HG02798 (cell line): ENCODE data around the gene NR3C1.

ENCODE experiments used
- ATAC-seq: cut with Tn5 transposase; IDR thresholded peaks from one replicate; pipeline ENCODE4 v1.9.1; 2021; ENCODE audit warnings: mild to moderate bottlenecking; ENCODE audit not compliant: unreplicated experiment, poor library complexity

The NR3C1 gene

DNA sequence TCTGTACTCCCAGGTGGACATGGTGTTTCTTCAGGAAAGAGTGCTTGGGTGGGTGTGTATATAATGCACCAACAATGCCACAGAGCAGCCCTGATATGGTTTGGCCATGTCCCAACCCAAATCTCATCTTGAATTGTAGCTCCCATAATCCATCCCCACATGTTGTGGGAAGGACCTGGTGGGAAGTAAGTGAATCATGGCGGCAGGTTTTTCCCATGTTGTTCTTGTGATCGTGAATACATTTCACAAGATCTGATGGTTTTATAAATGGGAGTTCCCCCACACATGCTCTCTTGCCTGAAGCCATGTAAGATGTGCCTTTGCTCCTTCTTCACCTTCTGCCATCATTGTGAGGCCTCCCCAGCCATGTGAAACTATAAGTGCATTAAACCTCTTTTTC is 158.5 kb downstream of the NR3C1 start:
- ATAC-seq: no peak

DNA sequence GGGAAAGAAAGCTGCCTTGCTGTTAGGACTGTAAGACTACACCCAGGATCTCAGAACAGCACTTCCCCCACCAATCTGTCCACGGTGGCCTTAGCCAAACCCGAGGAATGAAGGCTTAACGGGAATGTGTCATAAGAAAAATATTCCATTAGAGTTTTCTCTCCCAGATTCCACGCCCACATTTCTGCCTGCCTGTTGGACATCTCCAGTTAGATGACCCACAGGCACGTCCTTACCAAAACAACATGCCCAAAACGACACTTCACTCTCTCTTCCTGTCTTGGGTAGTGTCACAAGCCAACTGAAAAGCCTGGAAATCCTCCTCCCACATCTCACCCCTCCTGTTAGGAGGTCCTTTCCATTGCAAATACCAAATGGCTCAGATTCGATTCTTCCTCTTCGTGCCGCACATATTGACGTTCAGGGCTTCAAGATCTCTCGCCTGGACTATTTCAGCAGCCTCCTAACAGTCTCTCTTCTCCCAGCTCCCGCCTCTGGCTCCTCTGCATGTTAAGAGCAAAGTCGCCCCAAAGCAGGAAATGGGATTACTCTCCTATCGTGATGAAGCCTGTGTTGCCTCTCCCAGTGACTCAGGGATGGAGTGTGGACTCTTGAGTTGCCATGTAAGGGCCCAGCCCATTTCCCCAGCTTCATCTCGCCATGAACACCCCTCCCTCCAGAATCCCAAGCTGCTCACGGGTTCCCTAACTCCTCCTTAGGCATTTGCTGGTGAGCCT is 159.3 kb downstream of the NR3C1 start:
- ATAC-seq: no peak

DNA sequence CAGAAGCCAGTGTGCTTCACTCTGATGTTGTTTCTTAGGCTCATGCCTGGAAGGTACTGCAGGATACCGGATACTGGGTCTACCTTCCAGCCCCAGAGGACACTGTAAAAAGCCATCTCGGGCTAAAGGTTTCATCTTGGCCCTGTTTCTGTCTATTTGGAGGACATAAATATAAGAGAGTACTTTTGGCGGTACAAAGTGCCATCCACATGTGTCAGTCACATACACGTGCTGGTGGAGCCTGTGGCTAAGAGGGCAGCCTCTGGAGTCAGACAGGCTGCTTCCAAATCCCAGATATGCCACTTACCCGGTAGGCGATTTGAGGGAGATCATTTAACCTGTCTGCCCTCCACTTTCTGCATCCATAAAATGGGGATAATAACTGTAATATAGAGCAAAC is 160.4 kb downstream of the NR3C1 start:
- no peak for ATAC-seq

DNA sequence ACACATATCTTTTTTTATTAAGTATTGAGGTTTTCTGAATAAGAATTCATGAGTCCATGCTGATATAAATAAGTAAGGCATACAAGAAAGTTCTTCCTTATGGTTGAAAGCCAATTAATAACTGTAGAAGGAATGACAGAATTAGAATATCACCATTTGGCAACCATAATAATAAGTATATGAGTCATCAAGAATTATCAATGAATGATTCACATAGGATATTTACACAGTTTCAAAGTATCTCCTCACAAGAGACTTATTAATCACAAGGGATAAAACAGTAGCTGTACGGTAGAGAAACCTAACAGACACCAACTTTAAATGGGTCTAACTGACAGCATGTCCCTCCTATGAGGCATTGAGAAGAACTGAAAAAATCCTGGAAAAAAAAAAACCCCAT is 161.6 kb downstream of the NR3C1 start:
- ATAC-seq: no peak

DNA sequence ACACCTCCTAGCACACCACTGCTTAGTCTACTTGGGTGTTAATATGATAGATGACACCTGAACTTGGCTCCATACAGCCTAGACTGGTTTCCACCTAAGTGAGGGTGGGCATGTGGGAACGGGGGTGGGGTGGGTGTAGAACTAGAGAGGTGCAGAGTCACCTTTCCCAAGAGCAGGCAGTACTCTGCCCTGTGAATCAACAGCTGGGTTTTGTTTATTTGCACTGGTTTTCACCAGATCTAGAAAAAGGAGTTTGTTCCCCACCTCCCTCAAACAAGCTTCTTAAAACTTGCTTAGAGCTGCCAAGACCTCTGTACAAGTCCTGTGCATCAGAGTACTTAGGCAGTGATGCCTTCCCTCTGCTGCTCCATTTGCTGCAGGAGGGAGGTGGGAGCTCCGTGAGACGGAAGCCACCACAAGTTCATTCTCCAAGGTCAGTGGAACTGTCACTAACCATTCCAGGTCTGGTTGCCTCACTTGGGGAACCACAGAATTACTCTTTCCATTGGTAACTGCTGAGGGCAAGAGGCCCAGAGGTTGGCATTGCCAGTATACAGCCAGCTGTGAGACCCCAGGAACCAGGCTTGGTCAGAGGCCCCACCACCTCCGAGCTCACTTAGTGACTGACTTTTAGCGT is 163.5 kb downstream of the NR3C1 start:
- no peak for ATAC-seq

DNA sequence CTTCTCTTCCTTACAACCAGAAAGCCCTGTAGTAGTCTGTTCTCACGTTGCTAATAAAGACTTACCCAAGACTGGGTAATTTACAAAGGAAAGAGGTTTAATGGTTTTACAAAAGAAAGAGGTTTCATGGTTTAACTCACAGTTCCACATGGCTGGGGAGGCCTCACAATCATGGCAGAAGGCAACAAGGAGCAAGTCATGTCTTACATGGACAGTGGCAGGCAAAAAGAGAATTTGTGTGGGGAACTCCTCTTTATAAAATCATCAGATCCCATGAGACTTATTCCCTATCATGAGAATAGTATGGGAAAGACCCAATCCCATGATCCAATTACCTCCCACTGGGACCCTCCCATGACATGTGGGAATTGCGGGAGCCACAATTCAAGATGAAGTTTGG is 164.9 kb downstream of the NR3C1 start:
- ATAC-seq: no peak

DNA sequence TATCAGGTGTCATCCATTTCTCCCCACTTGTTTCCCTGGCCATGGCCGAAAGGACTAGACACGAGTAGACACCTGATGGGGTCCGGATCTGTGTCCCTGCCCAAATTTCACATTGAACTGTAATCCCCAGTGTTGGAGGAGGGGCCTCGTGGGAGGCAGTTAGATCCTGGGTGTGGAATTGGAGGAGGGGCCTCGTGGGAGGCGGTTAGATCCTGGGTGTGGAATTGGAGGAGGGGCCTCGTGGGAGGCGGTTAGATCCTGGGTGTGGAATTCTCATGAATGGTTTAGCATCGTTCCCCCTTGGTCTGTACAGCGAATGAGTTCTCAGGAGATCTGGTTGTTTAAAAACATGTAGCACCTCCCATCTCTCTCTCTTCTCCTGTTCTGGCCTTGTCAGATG is 165.8 kb downstream of the NR3C1 start:
- no peak for ATAC-seq

DNA sequence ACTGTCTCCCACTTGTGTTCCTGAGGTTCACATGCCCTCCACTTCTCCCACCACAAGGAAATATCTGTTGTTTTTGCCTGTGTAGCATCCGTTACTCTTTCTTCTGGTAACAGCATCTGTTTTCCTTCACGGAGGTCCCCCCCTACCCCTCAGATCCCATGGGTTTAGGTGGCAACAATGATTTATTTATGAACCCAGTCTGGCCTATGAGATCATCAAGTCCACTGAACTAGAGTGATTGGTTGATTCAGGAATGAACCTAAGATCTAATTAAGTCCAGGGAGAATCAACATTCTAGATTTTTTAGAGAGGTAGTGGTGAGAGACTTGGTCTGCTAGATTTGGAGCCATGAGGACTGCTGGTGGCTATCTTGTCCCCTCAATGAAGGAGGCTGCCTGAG is 166.8 kb downstream of the NR3C1 start:
- ATAC-seq: no peak

DNA sequence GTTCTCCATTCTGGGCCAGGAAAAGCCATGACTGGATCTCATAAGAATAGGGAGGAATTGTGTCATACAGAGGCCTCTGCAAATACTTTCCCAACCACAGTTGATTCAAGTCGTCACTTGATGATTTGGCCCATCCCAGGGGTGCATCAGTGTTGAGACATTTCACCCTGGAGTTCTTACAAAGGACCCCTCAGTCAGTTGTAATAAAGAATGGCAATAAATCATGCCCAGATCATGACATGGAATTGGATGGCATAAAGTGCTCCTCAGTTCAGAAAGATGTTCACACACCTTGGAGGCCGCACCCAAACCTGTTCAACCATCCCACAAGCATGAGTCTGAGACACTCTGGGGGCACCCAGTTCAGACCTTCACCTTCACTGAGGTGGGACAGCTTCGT is 168.1 kb downstream of the NR3C1 start:
- no peak for ATAC-seq

DNA sequence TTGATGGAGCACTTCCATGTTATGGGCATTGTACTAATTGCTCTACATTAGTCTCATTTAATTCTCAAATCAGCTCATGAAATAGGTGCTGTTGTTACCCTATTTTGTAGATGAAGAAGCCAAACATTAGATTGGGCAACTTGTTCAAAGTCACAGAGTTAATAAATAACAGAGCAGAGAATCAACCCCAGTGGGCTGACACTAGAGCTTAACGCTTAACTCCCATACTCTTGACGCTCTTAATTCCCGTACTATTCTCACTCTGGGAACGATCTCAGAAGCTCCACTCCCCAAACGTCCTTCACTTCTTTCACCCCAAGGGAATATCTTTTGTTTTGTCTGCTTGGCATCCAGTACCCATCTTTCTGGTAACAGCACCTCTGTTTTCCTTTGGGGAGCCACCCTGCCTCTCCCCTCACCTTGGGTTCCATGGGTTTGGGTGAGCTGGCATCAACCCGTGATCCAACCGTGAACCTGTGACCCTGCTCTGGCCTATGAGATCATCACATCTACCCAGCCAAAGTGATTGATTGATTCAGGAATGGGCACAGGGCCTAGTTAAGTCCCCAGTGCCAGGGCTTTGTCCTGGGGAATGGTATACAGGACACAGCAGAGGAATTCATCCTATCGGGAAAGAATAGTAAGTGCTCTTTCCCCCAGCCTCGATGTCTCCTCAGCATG is 169.2 kb downstream of the NR3C1 start:
- ATAC-seq: no peak

DNA sequence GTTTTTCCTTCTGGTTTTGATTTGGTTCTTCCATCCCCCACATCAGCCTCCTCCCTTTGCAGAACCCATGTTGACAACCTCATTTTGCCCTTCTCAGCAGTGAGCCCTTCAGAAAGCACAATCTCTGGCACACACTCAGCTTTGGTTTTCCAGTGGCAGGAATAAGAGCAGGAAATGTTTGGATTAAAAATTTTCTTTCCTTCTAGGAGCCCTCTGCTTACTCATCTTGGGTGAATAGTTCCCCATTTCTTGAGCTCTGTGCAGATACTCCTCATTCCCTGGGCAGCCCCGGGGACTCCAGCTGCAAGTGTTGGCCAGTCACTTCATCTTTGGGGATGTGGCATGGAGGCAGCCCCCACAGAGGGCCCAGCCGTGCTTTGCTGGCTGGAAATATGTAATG is 170.5 kb downstream of the NR3C1 start:
- ATAC-seq: no peak

DNA sequence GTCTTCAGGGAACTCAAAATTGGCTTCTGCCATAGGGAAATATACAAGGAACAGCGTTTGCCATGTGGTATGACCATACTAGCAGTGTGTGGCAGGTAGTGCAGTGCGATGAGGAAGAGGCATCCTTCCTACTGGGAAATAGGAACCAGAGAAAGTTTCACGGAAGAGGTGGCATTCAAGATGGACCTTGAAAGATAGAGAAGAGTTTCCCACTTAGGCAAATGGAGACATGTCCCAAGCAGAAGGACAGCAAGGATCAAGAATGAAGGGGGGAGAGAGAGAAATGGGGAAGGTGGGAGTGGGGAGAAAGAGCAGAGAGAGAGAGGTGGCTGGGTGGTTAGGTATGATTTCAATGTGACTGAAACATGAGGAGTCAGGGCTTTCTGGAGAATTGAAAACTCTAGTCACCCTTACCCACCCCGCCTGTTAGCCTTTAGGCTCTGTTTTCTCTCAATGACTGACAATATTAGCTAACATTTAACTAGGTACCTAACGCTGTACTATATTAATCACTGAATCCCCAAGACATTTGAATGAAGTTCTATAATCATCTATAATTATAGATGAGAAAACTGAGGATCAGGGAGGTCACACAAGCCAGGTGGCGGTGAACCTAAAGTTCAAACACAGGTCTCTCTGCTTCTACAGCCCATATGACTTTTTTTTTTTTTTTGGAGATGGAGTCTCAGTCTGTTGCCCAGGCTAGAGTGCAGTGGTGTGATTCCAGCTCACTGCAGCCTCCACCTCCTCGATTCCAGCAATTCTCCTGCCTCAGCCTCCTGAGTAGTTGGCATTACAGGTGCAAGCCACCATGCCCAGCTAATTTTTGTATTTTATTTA is 171.3 kb downstream of the NR3C1 start:
- no peak for ATAC-seq

DNA sequence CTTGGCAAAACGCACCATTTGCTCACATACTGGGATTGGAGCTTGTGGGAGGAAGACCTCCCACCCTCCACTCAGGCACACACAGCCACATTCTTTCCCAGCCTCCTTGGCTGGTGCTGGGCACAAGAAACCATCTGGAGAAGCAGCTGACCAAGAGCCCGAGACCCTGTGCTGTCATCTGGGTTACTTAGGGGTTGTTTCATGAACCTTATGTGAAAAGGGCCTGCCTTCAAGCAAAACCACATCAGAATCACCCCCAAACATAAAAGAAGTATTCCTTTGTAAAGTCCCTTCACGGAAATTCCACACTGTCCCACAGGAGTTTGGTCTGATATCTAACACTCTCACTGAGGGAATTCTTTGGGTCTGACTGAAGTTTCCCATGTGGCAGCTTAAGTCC is 172.1 kb downstream of the NR3C1 start:
- no peak for ATAC-seq

DNA sequence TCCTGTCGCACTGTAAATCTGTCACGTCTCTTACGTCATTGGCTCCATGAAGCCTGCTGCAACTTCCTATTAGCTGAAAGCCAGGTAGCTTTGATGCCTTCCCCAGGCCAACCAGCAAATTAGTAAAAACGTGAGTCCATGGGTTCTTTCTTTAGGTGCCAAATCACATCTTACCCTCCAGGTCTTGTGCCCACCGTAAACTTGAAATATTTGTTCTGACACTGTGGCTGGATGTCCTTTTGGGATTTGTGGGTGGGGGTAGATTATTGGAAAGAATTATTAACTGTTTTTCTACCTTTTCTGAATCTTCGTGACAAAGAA is 172.8 kb downstream of the NR3C1 start:
- no peak for ATAC-seq

DNA sequence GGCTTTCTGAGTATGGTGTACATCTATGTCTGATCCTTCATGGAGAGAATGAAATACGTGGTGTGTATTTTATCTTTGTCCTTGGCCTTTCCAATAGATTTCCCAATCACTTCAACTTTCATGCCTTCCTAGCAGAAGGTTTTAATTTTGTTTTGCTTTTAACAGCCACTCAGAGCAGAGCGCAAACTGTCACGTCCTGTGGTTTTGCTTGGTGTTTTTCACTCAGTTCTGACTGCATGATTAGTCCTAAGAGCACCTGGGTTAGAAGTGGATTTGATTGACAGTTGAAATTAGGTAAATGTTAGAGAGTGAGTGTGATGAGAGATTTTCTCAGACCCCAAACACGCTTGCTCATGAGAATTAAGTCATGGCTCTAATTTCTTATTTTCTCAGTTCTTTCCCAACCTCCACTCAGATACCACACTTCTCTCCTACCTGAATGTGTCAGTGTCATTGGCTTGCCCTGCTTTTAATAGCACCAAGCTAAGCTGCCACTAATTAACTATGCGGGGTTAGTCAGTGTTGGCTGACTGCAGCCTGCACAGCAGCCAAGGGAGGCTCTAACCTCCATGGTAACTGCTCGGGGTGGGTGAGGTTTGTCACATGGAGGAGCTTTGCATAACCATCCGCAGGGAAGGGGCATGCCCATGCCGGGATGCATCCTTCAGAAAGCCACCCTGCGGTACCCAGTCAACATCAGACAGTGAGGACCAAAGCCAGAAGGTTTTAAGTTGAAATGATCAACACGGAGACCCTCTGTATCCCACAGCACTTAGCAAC is 173.4 kb downstream of the NR3C1 start:
- ATAC-seq: peak; percentile 86

DNA sequence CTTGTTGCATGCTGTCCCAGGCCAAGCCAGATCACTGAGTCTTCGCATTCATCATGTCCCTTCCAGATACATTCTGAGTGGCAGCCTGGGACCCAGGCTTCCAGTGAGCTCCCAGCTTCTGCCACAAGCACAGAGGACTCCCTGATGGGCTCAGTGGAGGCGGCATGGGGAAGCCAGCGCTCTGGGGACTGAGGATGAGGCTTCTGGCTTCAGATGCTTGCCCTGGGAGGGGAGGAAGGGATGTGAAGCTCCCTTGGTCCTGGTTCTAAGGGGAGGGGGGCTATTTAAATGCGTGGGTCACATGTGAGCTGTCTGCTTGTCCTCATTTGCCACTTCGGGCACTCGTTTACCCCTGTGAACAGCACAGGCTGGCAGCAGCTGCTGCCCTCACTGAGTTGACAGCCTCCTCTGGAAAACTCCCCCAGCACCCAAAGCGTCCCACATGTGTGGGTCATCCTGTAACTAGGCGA is 174.0 kb downstream of the NR3C1 start:
- ATAC-seq: peak; percentile 47

DNA sequence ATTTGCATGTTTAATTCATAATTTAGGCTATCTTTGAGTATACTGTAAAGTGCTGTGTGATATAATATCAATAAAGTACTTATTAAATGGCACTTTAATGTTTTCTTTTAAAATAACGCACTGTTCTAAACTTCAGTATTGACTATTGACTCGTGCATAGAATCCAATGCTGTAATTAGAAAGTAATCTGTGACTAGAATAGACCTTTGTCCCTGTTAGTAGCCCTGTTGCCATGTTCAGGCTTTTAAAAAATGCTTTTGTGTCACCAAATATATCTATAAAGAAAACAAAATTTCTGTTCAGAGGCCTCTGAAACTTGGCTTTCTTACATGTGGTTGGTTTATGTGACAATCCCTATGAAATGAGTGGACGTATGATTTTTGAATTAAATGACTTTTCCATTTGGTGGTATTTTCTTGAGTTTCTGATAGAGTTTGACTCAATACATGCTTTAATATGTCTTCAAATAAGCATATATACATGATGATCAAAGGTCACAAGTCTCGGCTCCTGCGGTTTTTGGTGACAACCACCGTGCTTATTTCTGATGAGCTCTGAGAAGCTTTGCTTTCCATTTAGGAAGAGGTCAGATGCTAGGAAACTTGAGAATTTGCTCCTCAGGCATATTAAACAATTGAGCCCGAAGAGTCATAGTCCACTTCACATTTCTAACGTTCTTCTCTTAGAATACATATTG is 174.7 kb downstream of the NR3C1 start:
- ATAC-seq: no peak
